Muscle of leg (tissue), 11 donors: ENCODE results near the gene FARP1. TPM values are rescaled to one million over a fixed set of nuclear protein-coding genes. Genes with fewer than 3 reads are reported as not detected.
"Not testable (repeated sequence)": the region's sequence is repeated elsewhere in the genome, so short reads cannot be mapped to it uniquely, and the experiment has no call there.

Source experiments
- DNase-seq: peaks from one replicate; pipeline ENCODE4 v3.0.0; 2013
- H3K27ac ChIP-seq: one replicate; pipeline ENCODE4 v1.5.1; 2013; ENCODE audit warnings: mild to moderate bottlenecking, low read length, control low read depth
- H3K27me3 ChIP-seq: one replicate; pipeline ENCODE4 v1.6.1; 2013; ENCODE audit warnings: low read length; ENCODE audit not compliant: control insufficient read depth, insufficient read depth
- H3K36me3 ChIP-seq: one replicate; pipeline ENCODE4 v1.6.1; 2013; ENCODE audit warnings: low read length; ENCODE audit not compliant: control insufficient read depth, insufficient read depth
- H3K4me1 ChIP-seq: one replicate; pipeline ENCODE4 v1.6.1; 2013; ENCODE audit warnings: low read length; ENCODE audit not compliant: control insufficient read depth, insufficient read depth
- H3K4me3 ChIP-seq: one replicate; pipeline ENCODE4 v1.5.1; 2013; ENCODE audit warnings: low read length, control low read depth
- H3K9me3 ChIP-seq: replicated peaks from 2 replicates; pipeline ENCODE4 v1.6.1; 2013; ENCODE audit warnings: low read depth, low read length; ENCODE audit not compliant: control insufficient read depth
- WGBS: methylation state at CpG from one replicate; pipeline ENCODE4 v1.1.5; 2013; ENCODE audit warnings: missing lambda C conversion rate; ENCODE audit not compliant: insufficient coverage; 5-methylcytosine and 5-hydroxymethylcytosine counted together
- polyA plus RNA-seq, 8 donors: library from polyadenylated mRNA; unstranded; fragments of 120-200 nt; gene quantifications; one replicate each; pipeline versions ENCODE4 v1.2.1 to v1.2.3, GENCODE V29; 2013; ENCODE audit warnings: inconsistent platforms in 1 of 8, low replicate concordance in 1 of 8; ENCODE audit not compliant: insufficient read length in 8 of 8, insufficient read depth in 1 of 8
- total RNA-seq: library from RNA; stranded (reverse); fragments of 120-200 nt; gene quantifications from one replicate; pipeline ENCODE4 v1.2.4, GENCODE V29; 2013

Gene FARP1
- total and polyA plus RNA-seq, 9 donors, result 37.8 to 90.7 (median 74.3) TPM

- no peak overlapping the region for H3K27ac ChIP-seq
- 93% methylated on average over 4 of the region's 5 CpGs for WGBS
- DNase-seq, result no peak
- peaks cover 14% of the 10 kb centered on the region for H3K4me1 ChIP-seq
- H3K27me3 ChIP-seq, result no peaks in the 10 kb centered on the region
- H3K9me3 ChIP-seq, result no peaks in the 10 kb centered on the region
- no peak overlapping the region for H3K4me3 ChIP-seq
- peaks cover 3% of the 10 kb centered on the region for H3K36me3 ChIP-seq
Measured at GRCh38 chr13:98222081-98222554, 79.2 kb downstream of the FARP1 start.

GRCh38 chr13:98222816-98223215 lies 79.9 kb downstream of the FARP1 start:
- WGBS, result 88% methylated on average over 6 of the region's 7 CpGs
- H3K36me3 ChIP-seq, result peaks cover 3% of the 10 kb centered on the region
- no peak overlapping the region for H3K4me3 ChIP-seq
- peaks cover 10% of the 10 kb centered on the region for H3K4me1 ChIP-seq
- H3K9me3 ChIP-seq, result no peaks in the 10 kb centered on the region
- DNase-seq, result no peak
- no peak overlapping the region for H3K27ac ChIP-seq
- no peaks in the 10 kb centered on the region for H3K27me3 ChIP-seq

GRCh38 chr13:98223741-98224140 lies 80.8 kb downstream of the FARP1 start:
- Histone ChIP-seq H3K36me3 (peaks cover 3% of the 10 kb centered on the region), H3K9me3 (peaks cover 6% of the 10 kb centered on the region), H3K4me3 (no peak overlapping the region), H3K4me1 (peaks cover 10% of the 10 kb centered on the region), H3K27ac (no peak overlapping the region), H3K27me3 (no peaks in the 10 kb centered on the region)
- no peak for DNase-seq

GRCh38 chr13:98224557-98224956 lies 81.7 kb downstream of the FARP1 start:
- WGBS, result 90% methylated on average over 5 of the region's 5 CpGs
- H3K27me3 ChIP-seq, result no peaks in the 10 kb centered on the region
- peaks cover 3% of the 10 kb centered on the region for H3K36me3 ChIP-seq
- H3K9me3 ChIP-seq, result peaks cover 8% of the 10 kb centered on the region
- peaks cover 10% of the 10 kb centered on the region for H3K4me1 ChIP-seq
- no peak overlapping the region for H3K27ac ChIP-seq
- H3K4me3 ChIP-seq, result no peak overlapping the region
- DNase-seq, result no peak

GRCh38 chr13:98225036-98225940 lies 82.4 kb downstream of the FARP1 start:
- Histone ChIP-seq H3K36me3 (peaks cover 3% of the 10 kb centered on the region), H3K4me3 (no peak overlapping the region), H3K27me3 (no peaks in the 10 kb centered on the region), H3K9me3 (peaks cover 8% of the 10 kb centered on the region), H3K4me1 (peaks cover 6% of the 10 kb centered on the region), H3K27ac (no peak overlapping the region)
- DNase-seq, result no peak
- WGBS, result 89% methylated on average over 14 of the region's 20 CpGs

- no peaks in the 10 kb centered on the region for H3K4me1 ChIP-seq
- DNase-seq, result peak; percentile 91
- H3K36me3 ChIP-seq, result peaks cover 3% of the 10 kb centered on the region
- H3K4me3 ChIP-seq, result no peak overlapping the region
- H3K27ac ChIP-seq, result no peak overlapping the region
- WGBS, result no CpG with 5 or more reads among the region's 5 CpGs
- no peaks in the 10 kb centered on the region for H3K27me3 ChIP-seq
- H3K9me3 ChIP-seq, result peaks cover 8% of the 10 kb centered on the region
Measured at GRCh38 chr13:98226496-98226895, 83.6 kb downstream of the FARP1 start.

- H3K36me3 ChIP-seq, result peaks cover 3% of the 10 kb centered on the region
- H3K9me3 ChIP-seq, result peaks cover 8% of the 10 kb centered on the region
- H3K4me1 ChIP-seq, result peaks cover 2% of the 10 kb centered on the region
- no peaks in the 10 kb centered on the region for H3K27me3 ChIP-seq
- no CpG with 5 or more reads among the region's 3 CpGs for WGBS
- H3K4me3 ChIP-seq, result no peak overlapping the region
- no peak overlapping the region for H3K27ac ChIP-seq
- DNase-seq, result peak; percentile 38
Measured at GRCh38 chr13:98228661-98229341, 85.9 kb downstream of the FARP1 start.

- not testable (repeated sequence) for H3K36me3 ChIP-seq, DNase-seq, H3K27ac ChIP-seq, H3K27me3 ChIP-seq, H3K4me3 ChIP-seq, H3K9me3 ChIP-seq, H3K4me1 ChIP-seq
- WGBS, result no CpG with 5 or more reads among the region's 4 CpGs
Measured at GRCh38 chr13:98230762-98231161, 87.9 kb downstream of the FARP1 start.

- Histone ChIP-seq H3K36me3 (no peaks in the 10 kb centered on the region), H3K27me3 (no peaks in the 10 kb centered on the region), H3K9me3 (peaks cover 8% of the 10 kb centered on the region), H3K4me3 (no peak overlapping the region), H3K27ac (no peak overlapping the region), H3K4me1 (peaks cover 2% of the 10 kb centered on the region)
- WGBS, result 100% methylated on average over 1 of the region's 4 CpGs
- no peak for DNase-seq
Measured at GRCh38 chr13:98232456-98232855, 89.6 kb downstream of the FARP1 start.

GRCh38 chr13:98233127-98233526 lies 90.2 kb downstream of the FARP1 start:
- Histone ChIP-seq H3K27ac (no peak overlapping the region), H3K4me3 (no peak overlapping the region), H3K9me3 (peaks cover 8% of the 10 kb centered on the region), H3K4me1 (peaks cover 2% of the 10 kb centered on the region), H3K27me3 (no peaks in the 10 kb centered on the region), H3K36me3 (no peaks in the 10 kb centered on the region)
- DNase-seq, result no peak
- no CpG with 5 or more reads among the region's 2 CpGs for WGBS
